Ishikawa (cell line): ENCODE measurements around the gene C1GALT1C1.

Experiments used
- CEBPB ChIP-seq: IDR thresholded peaks from 2 replicates; pipeline ENCODE4 v1.6.1; 2012
- CREB1 ChIP-seq: IDR thresholded peaks from 2 replicates; pipeline ENCODE4 v1.6.1; 2012; ENCODE audit warnings: low read depth
- EP300 ChIP-seq: IDR thresholded peaks from 2 replicates; pipeline ENCODE4 v1.6.1; 2012; ENCODE audit warnings: borderline replicate concordance
- FOXM1 ChIP-seq: IDR thresholded peaks from 2 replicates; pipeline ENCODE4 v1.6.1; 2012; ENCODE audit warnings: low read depth, borderline replicate concordance
- NFIC ChIP-seq: IDR thresholded peaks from 2 replicates; pipeline ENCODE4 v1.6.1; 2012
- RAD21 ChIP-seq: IDR thresholded peaks from 2 replicates; pipeline ENCODE4 v1.6.1; 2012; ENCODE audit warnings: low read depth
- REST ChIP-seq: IDR thresholded peaks from 2 replicates; pipeline ENCODE4 v1.6.1; 2012; ENCODE audit warnings: low read depth, mild to moderate bottlenecking
- TAF1 ChIP-seq: IDR thresholded peaks from 2 replicates; pipeline ENCODE4 v1.6.1; 2012; ENCODE audit warnings: low read depth, mild to moderate bottlenecking
- TCF12 ChIP-seq: IDR thresholded peaks from 2 replicates; pipeline ENCODE4 v1.6.1; 2012; ENCODE audit warnings: low read depth
- TEAD4 ChIP-seq: IDR thresholded peaks from 2 replicates; pipeline ENCODE4 v1.6.1; 2012
- USF1 ChIP-seq: IDR thresholded peaks from 2 replicates; pipeline ENCODE4 v1.6.1; 2012
- YY1 ChIP-seq: IDR thresholded peaks from 2 replicates; pipeline ENCODE4 v1.6.1; 2012; ENCODE audit warnings: low read depth
- ZBTB7A ChIP-seq: IDR thresholded peaks from 2 replicates; pipeline ENCODE4 v1.6.1; 2012; ENCODE audit warnings: low read depth
- TF ChIP-seq, protein P1 (sequence below): IDR thresholded peaks from 2 replicates; pipeline ENCODE4 v1.6.1; 2012

- no peak for TF ChIP-seq EP300
- no peak for TF ChIP-seq RAD21
- TF ChIP-seq FOXM1, result no peak
- no peak for TF ChIP-seq YY1
- TF ChIP-seq USF1, result 0 out of 2 replicates have a peak, but pooled peaks have one; percentile 6
- TF ChIP-seq REST, result no peak
- no peak for TF ChIP-seq TCF12
- TF ChIP-seq CREB1, result no peak
- TF ChIP-seq, protein P1, sequence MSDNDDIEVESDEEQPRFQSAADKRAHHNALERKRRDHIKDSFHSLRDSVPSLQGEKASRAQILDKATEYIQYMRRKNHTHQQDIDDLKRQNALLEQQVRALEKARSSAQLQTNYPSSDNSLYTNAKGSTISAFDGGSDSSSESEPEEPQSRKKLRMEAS, result no peak
- TF ChIP-seq CEBPB, result no peak
- TF ChIP-seq TAF1, result no peak
- no peak for TF ChIP-seq TEAD4
- no peak for TF ChIP-seq NFIC
- peak; percentile 71; the same call in 1 of the 2 replicates for TF ChIP-seq ZBTB7A
These were observed at the start of gene C1GALT1C1 for GRCh38 chrX:120629667-120630537.
